Tibial nerve (tissue), 4 donors: Measurements from ENCODE around the gene F9. TPM values are rescaled to one million over a fixed set of nuclear protein-coding genes. Genes with fewer than 3 reads are reported as not detected.
A peak's percentile ranks its signal among the peaks of the same experiment; 100 is the strongest.

Source experiments
- DNase-seq, 2 donors: peaks; one replicate each; pipeline ENCODE4 v3.0.0-alpha.2; 2019; ENCODE audit warnings: low spot score in 2 of 2
- H3K27ac ChIP-seq, 4 donors: fragments of 200-600 bp; sonication (generic) in 3 of 4; one replicate each; pipeline ENCODE4 v1.5.1; 2017 to 2019; ENCODE audit warnings: mild to moderate bottlenecking in 1 of 4
- H3K27me3 ChIP-seq, 2 donors: fragments of 200-600 bp; sonication (generic) in 1 of 2; one replicate each; pipeline versions ENCODE4 v1.5.1 to v1.6.0; 2017 to 2019
- H3K36me3 ChIP-seq, 3 donors: fragments of 200-600 bp; sonication (generic); one replicate each; pipeline ENCODE4 v1.5.1; 2018 to 2019
- H3K4me1 ChIP-seq, 4 donors: fragments of 200-600 bp; sonication (generic) in 3 of 4; one replicate each; pipeline ENCODE4 v1.5.1; 2017 to 2019
- H3K4me3 ChIP-seq, 4 donors: fragments of 200-600 bp; sonication (generic) in 3 of 4; one replicate each; pipeline ENCODE4 v1.5.1; 2017 to 2019; ENCODE audit warnings: mild to moderate bottlenecking in 1 of 4, moderate library complexity in 1 of 4
- H3K9me3 ChIP-seq, 4 donors: fragments of 200-600 bp; sonication (generic) in 3 of 4; one replicate each; pipeline ENCODE4 v1.5.1; 2017 to 2019
- CTCF ChIP-seq, 5 experiments: fragments of 200-600 bp in 3 of 5; fragments of 450-650 bp in 2 of 5; sonication (generic) in 3 of 5; IDR thresholded peaks; one replicate each; pipeline ENCODE4 v1.5.1; 2016 to 2019; ENCODE audit warnings: antibody characterized with exemption in 5 of 5, mild to moderate bottlenecking in 3 of 5, moderate library complexity in 2 of 5
- EP300 ChIP-seq, 2 donors: sonication (generic); formaldehyde crosslinking; IDR thresholded peaks; one replicate each; pipeline ENCODE4 v1.6.1; 2017; ENCODE audit warnings: antibody characterized with exemption in 2 of 2, mild to moderate bottlenecking in 1 of 2
- POLR2A ChIP-seq, 2 donors: fragments of 450-650 bp; IDR thresholded peaks; one replicate each; pipeline ENCODE4 v1.6.1; 2017; ENCODE audit warnings: antibody characterized with exemption in 2 of 2, mild to moderate bottlenecking in 2 of 2, moderate library complexity in 2 of 2
- WGBS, 2 donors: methylation state at CpG; one replicate each; pipeline ENCODE4 v1.1.5; 2018; 5-methylcytosine and 5-hydroxymethylcytosine counted together
- total RNA-seq, 4 donors: library from RNA; depleted of rRNA; stranded (reverse); fragments of >200 nt; gene quantifications; one replicate each; pipeline ENCODE4 v1.1.0, GENCODE V29; 2016

F9 gene
- total RNA-seq, 4 donors from 2014 or later: not detected

GRCh38 chrX:139554991-139555675 lies 24.6 kb downstream of the F9 start:
- no peak for TF ChIP-seq POLR2A (IDR thresholded peaks at IDR 0.05)
- no peak for TF ChIP-seq EP300 (IDR thresholded peaks at IDR 0.05)
- TF ChIP-seq CTCF (IDR thresholded peaks at IDR 0.05): no peak
- Histone ChIP-seq H3K27ac (no peak overlapping the region), H3K27me3 (peaks cover 0 to 6% of the 10 kb centered on the region in 2 donors), H3K36me3 (no peaks in the 10 kb centered on the region), H3K4me1 (no peaks in the 10 kb centered on the region), H3K4me3 (no peak overlapping the region), H3K9me3 (no peaks in the 10 kb centered on the region)
- no peak for DNase-seq
- 73 to 80% methylated on average over 25 to 26 of the region's 26 CpGs for WGBS, 2 donors

DNA sequence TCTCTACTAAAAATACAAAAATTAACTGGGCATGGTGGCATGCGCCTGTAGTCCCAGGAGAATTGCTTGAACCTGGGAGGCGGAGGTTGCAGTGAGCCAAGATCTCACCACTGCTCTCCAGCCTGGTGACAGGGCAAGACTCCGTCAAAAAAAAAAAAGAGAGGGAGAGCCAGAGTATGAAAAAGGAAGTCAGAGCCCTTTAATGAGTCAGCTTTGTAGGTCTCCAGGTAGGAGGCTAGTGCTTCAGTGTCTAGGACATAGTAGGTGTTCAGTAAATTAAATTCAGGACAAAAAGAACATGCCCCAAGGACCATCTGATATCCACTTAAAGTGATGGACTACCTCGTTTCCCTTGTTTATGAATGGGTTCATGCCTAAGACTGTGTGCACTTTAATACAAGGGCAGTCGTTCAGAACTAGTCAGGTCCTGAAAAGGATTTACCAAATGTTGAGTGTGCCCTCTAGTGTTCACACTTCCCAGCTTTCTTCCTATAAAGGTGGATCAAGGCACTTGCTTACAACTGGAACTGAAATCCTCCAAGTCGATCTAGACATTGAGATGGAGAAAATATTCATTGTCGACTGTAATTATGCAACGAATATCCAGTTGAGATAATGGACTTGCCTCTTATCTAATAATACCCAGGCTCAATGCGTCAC lies 29.0 kb downstream of the F9 start:
- peaks cover 0 to 6% of the 10 kb centered on the region in 2 donors for H3K27me3 ChIP-seq
- TF ChIP-seq CTCF (IDR thresholded peaks at IDR 0.05) (peak; percentile 20 to 53 (median 45)), POLR2A (IDR thresholded peaks at IDR 0.05) (no peak), EP300 (IDR thresholded peaks at IDR 0.05) (no peak)
- no peaks in the 10 kb centered on the region for H3K4me1 ChIP-seq
- H3K36me3 ChIP-seq: no peaks in the 10 kb centered on the region
- no peak overlapping the region for H3K4me3 ChIP-seq
- no peaks in the 10 kb centered on the region for H3K9me3 ChIP-seq
- no peak overlapping the region for H3K27ac ChIP-seq
- peak in 1 of 2 donors; percentile 72 for DNase-seq
- WGBS, 2 donors: 28 to 34% methylated on average over 9 of the region's 9 CpGs

DNA sequence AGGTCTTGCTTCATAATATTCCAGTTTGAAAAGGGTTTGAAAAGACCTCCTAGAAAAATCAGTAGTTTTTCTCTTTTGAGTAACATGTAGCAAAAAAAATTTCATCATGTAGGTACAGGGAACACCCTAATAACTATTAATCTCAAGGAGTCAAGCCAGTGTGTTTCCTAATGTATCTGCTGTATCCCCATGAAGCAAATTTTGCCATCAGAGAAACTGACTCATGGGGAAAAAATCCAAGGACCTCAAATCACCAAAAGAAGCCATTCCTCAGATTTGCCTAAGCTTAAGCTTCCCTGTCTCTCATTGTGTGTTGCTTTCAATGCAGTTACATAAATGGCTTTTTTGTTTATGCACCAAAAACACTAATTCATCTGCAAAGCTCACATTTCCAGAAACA lies 29.7 kb downstream of the F9 start:
- H3K9me3 ChIP-seq: no peaks in the 10 kb centered on the region
- no peak overlapping the region for H3K27ac ChIP-seq

DNA sequence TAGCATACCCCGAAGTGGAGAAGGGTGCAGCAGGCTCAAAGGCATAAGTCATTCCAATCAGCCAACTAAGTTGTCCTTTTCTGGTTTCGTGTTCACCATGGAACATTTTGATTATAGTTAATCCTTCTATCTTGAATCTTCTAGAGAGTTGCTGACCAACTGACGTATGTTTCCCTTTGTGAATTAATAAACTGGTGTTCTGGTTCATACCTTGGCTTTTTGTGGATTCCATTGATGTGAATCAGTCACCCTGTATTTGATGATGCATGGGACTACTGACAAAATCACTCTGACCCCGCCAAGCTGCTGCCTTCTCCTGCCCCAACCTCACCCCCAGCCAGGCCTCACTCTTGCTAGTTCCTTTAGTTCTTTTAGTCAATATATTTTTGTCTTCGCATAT lies 32.7 kb downstream of the F9 start:
- no peaks in the 10 kb centered on the region for H3K4me1 ChIP-seq
- no peaks in the 10 kb centered on the region for H3K36me3 ChIP-seq
- 73 to 87% methylated on average over 5 of the region's 5 CpGs for WGBS, 2 donors
- H3K9me3 ChIP-seq: no peaks in the 10 kb centered on the region
- H3K27me3 ChIP-seq: peaks cover 0 to 8% of the 10 kb centered on the region in 2 donors
- no peak for DNase-seq
- no peak for TF ChIP-seq CTCF (IDR thresholded peaks at IDR 0.05)
- no peak for TF ChIP-seq EP300 (IDR thresholded peaks at IDR 0.05)
- no peak for TF ChIP-seq POLR2A (IDR thresholded peaks at IDR 0.05)
- no peak overlapping the region for H3K27ac ChIP-seq
- no peak overlapping the region for H3K4me3 ChIP-seq

More for the DNA sequence above, 29.7 kb downstream of the F9 start:
- Histone ChIP-seq H3K27me3 (peaks cover 0 to 8% of the 10 kb centered on the region in 2 donors), H3K4me1 (no peaks in the 10 kb centered on the region), H3K4me3 (no peak overlapping the region), H3K36me3 (no peaks in the 10 kb centered on the region)
- no peak for TF ChIP-seq EP300 (IDR thresholded peaks at IDR 0.05)
- no peak for TF ChIP-seq CTCF (IDR thresholded peaks at IDR 0.05)
- no peak for TF ChIP-seq POLR2A (IDR thresholded peaks at IDR 0.05)
- no peak for DNase-seq

- Histone ChIP-seq H3K27me3 (peaks cover 0 to 17% of the 10 kb centered on the region in 2 donors), H3K4me1 (no peaks in the 10 kb centered on the region), H3K9me3 (no peaks in the 10 kb centered on the region), H3K27ac (no peak overlapping the region), H3K4me3 (no peak overlapping the region), H3K36me3 (no peaks in the 10 kb centered on the region)
- no peak for TF ChIP-seq EP300 (IDR thresholded peaks at IDR 0.05)
- TF ChIP-seq POLR2A (IDR thresholded peaks at IDR 0.05): no peak
- TF ChIP-seq CTCF (IDR thresholded peaks at IDR 0.05): no peak
- WGBS, 2 donors: 82 to 95% methylated on average over 1 of the region's 1 CpG
- no peak for DNase-seq
Observed at GRCh38 chrX:139566981-139567380, 36.4 kb downstream of the F9 start.
